ELF-1 (cell line): Measurements from ENCODE around the gene PPIE.

Experiments used
- DNase-seq: peaks from one replicate; pipeline ENCODE4 v3.0.0-alpha.2; 2016; ENCODE audit warnings: low read depth, low spot score

The PPIE gene

GRCh38 chr1:39720094-39720999 lies 18.3 kb upstream of the PPIE start:
- no peak for DNase-seq

DNA sequence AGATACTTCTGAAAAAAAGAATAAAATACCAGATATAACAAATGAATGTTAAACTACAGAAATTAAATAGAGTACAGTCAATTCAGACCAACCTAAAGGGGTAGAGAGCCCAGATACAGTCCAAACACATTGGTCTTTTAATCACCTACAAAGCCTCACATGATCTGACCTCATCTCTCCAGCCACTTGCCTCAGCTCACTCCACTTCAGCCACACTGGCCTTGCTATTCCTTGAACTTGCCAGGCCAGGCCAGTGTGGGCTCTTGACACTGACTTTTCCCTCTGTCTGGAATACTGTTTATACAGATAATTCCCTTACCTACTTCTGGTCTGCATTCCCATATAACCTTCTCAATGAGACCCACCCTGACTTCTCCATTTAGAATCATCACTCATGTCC lies 17.0 kb upstream of the PPIE start:
- no peak for DNase-seq

- no peak for DNase-seq
Measured at GRCh38 chr1:39722495-39722894, 16.2 kb upstream of the PPIE start.

GRCh38 chr1:39726600-39726999 lies 12.1 kb upstream of the PPIE start:
- no peak for DNase-seq

- no peak for DNase-seq
Measured at GRCh38 chr1:39727221-39727931, 11.3 kb upstream of the PPIE start.

GRCh38 chr1:39727932-39728317 lies 10.8 kb upstream of the PPIE start:
- no peak for DNase-seq

DNA sequence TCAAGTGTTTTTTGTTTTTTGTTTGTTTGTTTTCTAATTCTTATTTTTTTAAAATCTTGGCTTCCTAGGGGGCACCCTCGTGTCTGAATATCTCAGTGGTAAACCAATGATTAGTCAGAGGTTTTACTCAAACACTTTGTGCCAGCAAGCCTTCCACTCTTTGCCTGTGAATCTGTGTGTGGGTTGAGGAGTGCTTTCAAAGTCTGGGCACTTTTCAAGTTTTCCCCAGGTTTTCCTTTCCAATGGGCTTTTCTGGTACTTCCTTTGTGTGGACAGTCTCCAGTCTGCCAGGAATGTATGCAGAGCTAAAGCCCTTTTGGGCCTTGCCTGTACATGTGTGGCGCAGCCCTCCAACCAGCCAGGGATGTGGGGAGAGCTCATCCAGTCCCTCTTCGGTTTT lies 9.7 kb upstream of the PPIE start:
- no peak for DNase-seq

- no peak for DNase-seq
Measured at GRCh38 chr1:39729842-39730241, 8.8 kb upstream of the PPIE start.

- no peak for DNase-seq
Measured at GRCh38 chr1:39732730-39733129, 6.0 kb upstream of the PPIE start.

GRCh38 chr1:39733161-39733560 lies 5.5 kb upstream of the PPIE start:
- no peak for DNase-seq

DNA sequence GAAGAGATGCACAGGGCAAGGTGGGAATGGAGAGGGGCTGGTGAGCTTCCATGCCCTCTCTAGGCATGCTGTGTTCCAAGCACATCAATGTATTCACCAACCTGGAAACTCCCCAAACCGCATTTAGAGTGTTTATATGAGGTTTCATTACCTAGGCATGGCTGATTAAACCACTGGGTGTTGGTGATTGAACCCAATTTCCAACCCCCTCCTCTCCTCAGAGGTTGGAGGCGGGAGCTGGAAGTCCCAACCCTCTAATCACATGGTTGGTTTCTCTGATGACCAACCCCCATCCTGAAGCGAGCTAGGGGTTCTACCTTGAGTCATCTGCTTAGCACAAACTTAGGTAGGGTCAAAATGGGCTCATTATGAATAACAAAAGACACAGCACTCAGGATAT lies 3.0 kb upstream of the PPIE start:
- DNase-seq: no peak

DNA sequence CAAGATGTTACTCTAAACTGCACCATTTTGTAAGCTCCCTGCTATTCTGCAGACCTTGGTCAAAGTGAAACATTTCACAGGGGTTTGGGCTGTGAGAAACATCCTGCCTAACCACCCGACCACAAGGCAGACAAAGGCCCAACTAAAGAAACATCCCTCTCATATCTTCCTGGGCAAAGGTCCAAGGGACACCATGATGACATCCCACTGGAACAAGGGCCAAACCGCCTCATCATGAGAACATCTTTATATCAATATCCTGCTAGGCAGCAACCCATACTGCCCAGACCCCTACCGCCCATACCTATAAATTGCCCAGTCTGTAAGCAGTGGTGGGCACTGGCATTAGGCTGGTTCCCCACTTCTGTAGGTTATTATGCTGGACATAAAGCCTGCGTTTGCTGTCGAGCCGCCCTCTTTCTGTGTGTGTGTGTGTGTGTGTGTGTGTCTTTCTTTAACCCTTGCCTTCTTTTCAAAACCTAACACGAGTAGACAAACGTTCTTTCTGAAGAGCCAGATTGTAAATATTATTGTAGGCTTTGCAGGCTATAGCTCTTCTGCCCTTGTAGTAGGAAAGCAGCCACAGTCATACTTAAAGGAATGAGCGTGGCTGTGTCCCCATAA lies 1.0 kb upstream of the PPIE start:
- DNase-seq: no peak

DNA sequence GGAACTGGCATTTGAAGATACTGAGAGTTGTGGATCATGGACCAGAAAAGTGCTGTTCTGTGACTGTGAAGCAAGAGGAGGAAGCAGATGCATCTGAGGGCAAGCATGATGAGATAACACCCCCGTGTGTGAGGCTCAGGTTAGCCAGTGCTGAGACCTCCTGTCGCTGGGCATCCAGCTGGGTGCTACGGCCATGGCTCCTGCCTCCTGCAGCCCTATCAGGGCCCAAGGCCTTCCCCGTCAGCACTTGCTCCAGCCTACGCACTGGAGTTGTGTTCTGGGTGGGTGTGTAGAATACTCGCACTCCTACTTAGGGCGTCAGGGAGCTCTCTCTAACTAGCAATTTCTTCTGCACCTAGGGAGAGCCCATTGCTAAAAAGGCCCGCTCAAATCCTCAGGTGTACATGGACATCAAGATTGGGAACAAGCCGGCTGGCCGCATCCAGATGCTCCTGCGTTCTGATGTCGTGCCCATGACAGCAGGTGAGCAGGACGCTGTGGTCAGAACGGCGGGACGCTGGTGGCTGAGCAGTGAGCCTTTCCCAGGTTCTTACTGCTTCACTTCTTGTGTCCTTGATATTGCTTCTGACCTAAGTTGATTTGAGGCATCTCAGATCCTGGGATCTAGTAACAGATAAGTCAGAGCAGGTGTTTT lies 6.5 kb downstream of the PPIE start:
- no peak for DNase-seq

DNA sequence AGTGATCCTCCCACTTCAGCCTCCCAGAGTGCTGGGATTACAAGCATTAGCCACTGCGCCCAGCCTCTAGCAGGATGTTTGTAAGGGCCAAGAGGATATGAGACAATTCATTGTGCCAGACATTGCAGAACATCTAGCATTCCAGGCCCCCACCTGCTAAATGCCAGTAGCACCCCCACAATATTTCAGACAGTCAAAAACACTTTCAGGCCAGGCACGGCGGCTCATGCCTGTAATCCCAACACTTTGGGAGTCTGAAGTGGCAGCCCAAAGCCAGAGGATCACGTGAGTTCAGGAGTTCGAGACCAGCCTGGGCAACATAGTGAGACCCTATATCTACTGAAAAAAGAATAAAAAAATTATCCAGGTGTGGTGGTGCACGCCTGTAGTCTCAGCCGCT lies 12.9 kb downstream of the PPIE start:
- no peak for DNase-seq

- no peak for DNase-seq
Measured at GRCh38 chr1:39752703-39753102, 14.0 kb downstream of the PPIE start.

DNA sequence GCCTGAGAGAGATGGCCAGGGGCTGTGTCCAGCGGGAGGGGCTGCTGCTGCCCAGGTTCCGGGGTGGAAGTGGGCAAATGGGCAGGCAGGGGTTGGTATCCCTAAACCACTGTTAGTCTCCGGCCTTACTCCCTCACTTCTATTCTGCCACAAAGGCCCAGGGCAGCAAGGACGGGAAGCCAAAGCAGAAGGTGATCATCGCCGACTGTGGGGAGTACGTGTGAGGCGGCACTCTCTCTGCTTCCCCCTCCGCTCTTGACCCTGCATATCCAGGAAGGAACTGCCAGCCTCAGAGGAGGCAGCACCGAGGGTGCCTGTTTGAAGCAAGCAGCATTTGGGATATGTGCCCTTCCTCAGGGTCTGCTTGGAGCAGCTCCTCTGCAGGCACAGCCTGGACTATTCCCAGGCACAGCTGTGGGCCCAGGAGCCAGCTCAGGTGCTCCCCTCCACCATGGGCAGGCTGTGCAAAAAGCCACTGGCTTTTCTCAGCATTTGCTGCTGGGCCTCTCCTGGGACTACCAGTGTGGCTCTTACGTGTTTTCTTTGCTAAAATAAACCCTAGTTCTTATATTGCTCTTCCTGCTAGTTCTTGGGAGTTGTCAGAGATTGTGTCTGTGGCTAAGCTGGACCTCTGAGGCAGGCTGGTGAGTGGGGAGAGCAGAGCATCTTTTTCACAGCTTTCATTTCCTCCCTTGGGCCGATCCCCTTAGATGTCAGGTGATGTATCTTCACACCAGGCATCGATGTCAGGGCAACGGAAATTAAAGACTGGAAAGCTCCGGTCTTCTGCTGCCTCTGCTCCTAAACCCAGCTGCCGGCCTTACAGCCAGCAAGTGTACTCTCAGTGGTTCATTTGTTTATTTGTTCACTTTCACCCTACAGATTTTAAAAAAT lies 14.7 kb downstream of the PPIE start:
- no peak for DNase-seq

- no peak for DNase-seq
Measured at GRCh38 chr1:39754026-39754570, 15.4 kb downstream of the PPIE start.

- no peak for DNase-seq
Measured at GRCh38 chr1:39754906-39755504, 16.3 kb downstream of the PPIE start.

DNA sequence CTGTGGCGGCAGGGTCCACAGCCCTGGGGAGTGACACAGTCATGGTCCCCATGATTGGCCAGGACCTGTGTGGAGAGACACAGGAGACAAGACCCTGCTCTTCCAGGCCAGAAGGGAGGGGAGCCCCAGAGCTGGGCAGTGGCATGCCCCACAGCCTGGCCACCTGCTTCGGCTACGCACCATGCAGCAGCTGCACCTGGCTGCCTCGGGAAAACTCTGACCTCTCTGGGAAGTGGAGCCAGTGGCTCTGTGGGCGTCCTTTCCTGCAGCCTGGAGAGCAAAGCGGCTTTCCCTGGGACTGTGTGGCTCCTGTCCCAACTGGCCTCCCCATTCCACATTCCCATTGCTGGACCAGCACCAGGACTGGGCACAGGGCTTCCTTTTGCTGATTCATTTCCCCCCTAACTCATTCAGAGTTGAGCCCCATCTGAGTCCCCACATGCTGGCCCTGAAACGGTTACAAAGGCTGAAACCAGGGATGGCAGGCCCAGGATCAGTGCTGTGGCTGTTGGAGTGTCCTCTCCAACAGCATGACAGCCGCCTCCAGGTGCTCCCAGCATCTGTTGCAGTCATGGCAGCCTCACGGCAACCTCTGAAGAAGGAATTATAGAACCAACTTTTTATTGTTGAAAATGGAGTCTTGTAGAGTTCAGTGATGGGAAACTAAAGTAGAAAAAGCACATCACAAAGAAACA lies 17.4 kb downstream of the PPIE start:
- no peak for DNase-seq

- no peak for DNase-seq
Measured at GRCh38 chr1:39757501-39757900, 18.8 kb downstream of the PPIE start.
